K562 (cell line): ENCODE measurements around the gene PARD3B.

Source experiments
- HMGXB4 ChIP-seq: sonication (generic); formaldehyde crosslinking; IDR thresholded peaks from 2 replicates; pipeline ENCODE4 v1.8.1; 2023; ENCODE audit warnings: mild to moderate bottlenecking, missing genetic modification reagents
- KAT7 ChIP-seq: sonication (generic); formaldehyde crosslinking; IDR thresholded peaks from 2 replicates; pipeline ENCODE4 v1.8.0; 2022; ENCODE audit warnings: missing genetic modification reagents, mild to moderate bottlenecking, borderline replicate concordance
- MEF2A ChIP-seq: IDR thresholded peaks from 2 replicates; pipeline ENCODE4 v1.6.1; 2011; ENCODE audit warnings: low read depth, mild to moderate bottlenecking, low read length, moderate library complexity; ENCODE audit not compliant: control insufficient read depth
- PURB ChIP-seq: sonication (generic); formaldehyde crosslinking; IDR thresholded peaks from 2 replicates; pipeline ENCODE4 v1.9.0; 2021; ENCODE audit warnings: low read depth, mild to moderate bottlenecking, missing genetic modification reagents
- RBBP5 ChIP-seq: fragments of 200-600 bp; sonication (generic); IDR thresholded peaks from 2 replicates; pipeline ENCODE4 v1.6.1; 2012; ENCODE audit warnings: borderline replicate concordance, mild to moderate bottlenecking, low read length, control low read depth, inconsistent platforms; ENCODE audit not compliant: insufficient read depth, poor library complexity, severe bottlenecking
- SMC3 ChIP-seq: conservative IDR thresholded peaks from 2 replicates; pipeline ENCODE4 v1.6.1; 2011; ENCODE audit warnings: low read depth, low read length, improper control_type of control experiment; ENCODE audit not compliant: insufficient read depth
- ZNF274 ChIP-seq: IDR thresholded peaks from 2 replicates; pipeline ENCODE4 v1.6.1; 2011; ENCODE audit warnings: low read depth, mild to moderate bottlenecking, low read length, moderate library complexity, borderline replicate concordance
- ZNF609 ChIP-seq: sonication (generic); formaldehyde crosslinking; IDR thresholded peaks from 2 replicates; pipeline ENCODE4 v1.8.1; 2023; ENCODE audit warnings: missing genetic modification reagents, mild to moderate bottlenecking, borderline replicate concordance
- ZNF766 ChIP-seq: fragments of 200-800 bp; sonication (Bioruptor generic); conservative IDR thresholded peaks from 2 replicates; pipeline ENCODE4 v1.6.1; 2016; ENCODE audit warnings: missing genetic modification characterization, missing compliant biosample characterization

GRCh38 chr2:205324355-205324754 is 779.1 kb downstream of the PARD3B start:
- TF ChIP-seq ZNF274 (no peak), SMC3 (no peak), RBBP5 (no peak), ZNF766 (CRISPR knock-in tag) (no peak), KAT7 (no peak), MEF2A (no peak), ZNF609 (CRISPR knock-in tag) (no peak), HMGXB4 (CRISPR knock-in tag) (no peak), PURB (CRISPR knock-in tag) (no peak)
